ENCODE results near the gene ITGB3.

GRCh38 chr17:47235923-47236322, 17.7 kb upstream of the ITGB3 start:
- TF ChIP-seq CTCF (IDR thresholded peaks at IDR 0.05; ENCODE audit: insufficient read depth, low read length, poor library complexity, severe bottlenecking) = no peak
- no peak for TF ChIP-seq EZH2phosphoT487 (conservative IDR thresholded peaks at IDR 0.05; ENCODE audit: low read length)

Measured in SU-DHL-6 (cell line).